Lower leg skin (tissue), 4 donors: ENCODE data around the gene CASK. TPM values are rescaled to one million over a fixed set of nuclear protein-coding genes. Genes with fewer than 3 reads are reported as not detected.

Source experiments
- DNase-seq, 2 donors: peaks; one replicate each; pipeline ENCODE4 v3.0.0-alpha.2; 2019; ENCODE audit warnings: low spot score in 2 of 2
- H3K4me3 ChIP-seq: fragments of 200-600 bp; sonication (generic); 2 replicates; pipeline ENCODE4 v1.5.1; 2017; ENCODE audit warnings: mild to moderate bottlenecking, low read depth; ENCODE audit not compliant: poor library complexity, severe bottlenecking
- POLR2A ChIP-seq, 2 donors: fragments of 450-650 bp; IDR thresholded peaks; one replicate each; pipeline ENCODE4 v1.6.1; 2016 to 2017; ENCODE audit warnings: antibody characterized with exemption in 2 of 2, mild to moderate bottlenecking in 1 of 2, moderate library complexity in 1 of 2
- WGBS, 2 donors: methylation state at CpG; one replicate each; pipeline ENCODE4 v1.1.5; 2018; 5-methylcytosine and 5-hydroxymethylcytosine counted together
- intact Hi-C: fragments of 100-400 bp; cut with DNase I; formaldehyde crosslinking; loops from one replicate; pipeline ENCODE4 v1.15.0; 2023; ENCODE audit warnings: low total_unique reads
- total RNA-seq, 4 donors: library from RNA; depleted of rRNA; stranded (reverse); fragments of >200 nt; gene quantifications; one replicate each; pipeline ENCODE4 v1.1.0, GENCODE V29; 2016
- TF ChIP-seq, protein P1 (sequence below), 3 donors: fragments of 450-650 bp; IDR thresholded peaks; one replicate each; pipeline ENCODE4 v1.5.1; 2016; ENCODE audit warnings: antibody characterized with exemption in 3 of 3, mild to moderate bottlenecking in 3 of 3, moderate library complexity in 2 of 3

Gene CASK
- total RNA-seq, 4 donors from 2014 or later = 22.7 to 43.2 (median 26.8) TPM

- no peak for DNase-seq
- H3K4me3 ChIP-seq = no peak overlapping the region
- 56 to 100% methylated on average over 1 of the region's 1 CpG for WGBS, 2 donors
- intact Hi-C loops = no loop called here
- TF ChIP-seq, protein P1, sequence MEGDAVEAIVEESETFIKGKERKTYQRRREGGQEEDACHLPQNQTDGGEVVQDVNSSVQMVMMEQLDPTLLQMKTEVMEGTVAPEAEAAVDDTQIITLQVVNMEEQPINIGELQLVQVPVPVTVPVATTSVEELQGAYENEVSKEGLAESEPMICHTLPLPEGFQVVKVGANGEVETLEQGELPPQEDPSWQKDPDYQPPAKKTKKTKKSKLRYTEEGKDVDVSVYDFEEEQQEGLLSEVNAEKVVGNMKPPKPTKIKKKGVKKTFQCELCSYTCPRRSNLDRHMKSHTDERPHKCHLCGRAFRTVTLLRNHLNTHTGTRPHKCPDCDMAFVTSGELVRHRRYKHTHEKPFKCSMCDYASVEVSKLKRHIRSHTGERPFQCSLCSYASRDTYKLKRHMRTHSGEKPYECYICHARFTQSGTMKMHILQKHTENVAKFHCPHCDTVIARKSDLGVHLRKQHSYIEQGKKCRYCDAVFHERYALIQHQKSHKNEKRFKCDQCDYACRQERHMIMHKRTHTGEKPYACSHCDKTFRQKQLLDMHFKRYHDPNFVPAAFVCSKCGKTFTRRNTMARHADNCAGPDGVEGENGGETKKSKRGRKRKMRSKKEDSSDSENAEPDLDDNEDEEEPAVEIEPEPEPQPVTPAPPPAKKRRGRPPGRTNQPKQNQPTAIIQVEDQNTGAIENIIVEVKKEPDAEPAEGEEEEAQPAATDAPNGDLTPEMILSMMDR (IDR thresholded peaks at IDR 0.05) = no peak
- no peak for TF ChIP-seq POLR2A (IDR thresholded peaks at IDR 0.05)
Measured at GRCh38 chrX:41887691-41888090, 35.7 kb downstream of the CASK start.

DNA sequence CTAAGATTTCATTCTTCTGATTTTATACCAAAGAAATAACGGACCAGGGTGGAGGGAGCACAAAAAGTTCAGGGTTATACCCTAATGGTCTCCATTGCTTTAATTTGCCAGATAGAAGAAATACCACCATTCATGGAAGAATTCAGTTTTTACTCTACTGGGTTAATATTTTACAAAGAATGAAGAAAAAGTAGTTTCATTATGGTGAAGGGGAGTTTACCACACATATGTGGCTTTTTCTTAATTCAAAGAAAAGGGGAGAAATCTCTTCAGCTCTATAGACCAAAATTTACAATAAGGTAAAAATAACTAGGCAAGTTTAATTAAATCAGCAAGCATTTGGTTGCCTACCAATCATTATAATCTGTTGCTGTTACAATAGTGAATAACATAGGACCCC is 37.6 kb downstream of the CASK start:
- no peak overlapping the region for H3K4me3 ChIP-seq
- WGBS, 2 donors = 87 to 97% methylated on average over 1 of the region's 1 CpG
- no peak for TF ChIP-seq POLR2A (IDR thresholded peaks at IDR 0.05)
- TF ChIP-seq, protein P1 (IDR thresholded peaks at IDR 0.05) = no peak
- intact Hi-C loops = no loop called here
- DNase-seq = no peak

DNA sequence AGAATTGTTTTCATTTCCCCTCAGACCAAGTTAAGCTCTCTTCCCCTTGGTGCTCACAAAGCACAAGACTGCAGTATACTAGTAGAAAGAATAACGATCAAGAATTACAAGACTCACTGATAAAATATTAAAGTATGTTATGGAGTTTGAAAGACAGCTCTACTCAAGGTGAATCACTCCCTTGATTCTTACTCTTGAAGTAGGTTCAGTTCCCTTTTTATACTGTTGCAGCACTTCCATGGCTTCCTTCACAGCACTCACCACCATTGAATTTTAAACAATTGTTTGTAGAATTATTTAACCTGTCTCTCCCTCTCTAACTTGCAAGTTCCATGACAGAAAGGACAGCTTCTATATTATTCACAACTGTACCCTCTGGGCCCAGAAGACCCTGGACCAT is 42.2 kb downstream of the CASK start:
- WGBS, 2 donors = 75 to 88% methylated on average over 1 of the region's 1 CpG

GRCh38 chrX:41877167-41877566 is 46.2 kb downstream of the CASK start:
- TF ChIP-seq, protein P1 (IDR thresholded peaks at IDR 0.05) = no peak
- no peak for TF ChIP-seq POLR2A (IDR thresholded peaks at IDR 0.05)
- 73 to 81% methylated on average over 2 of the region's 2 CpGs for WGBS, 2 donors
- intact Hi-C loops = no loop called here
- no peak overlapping the region for H3K4me3 ChIP-seq
- DNase-seq = no peak

More for the DNA sequence above, 42.2 kb downstream of the CASK start:
- TF ChIP-seq, protein P1 (IDR thresholded peaks at IDR 0.05) = no peak
- TF ChIP-seq POLR2A (IDR thresholded peaks at IDR 0.05) = no peak
- intact Hi-C loops = no loop called here
- no peak overlapping the region for H3K4me3 ChIP-seq
- DNase-seq = no peak

GRCh38 chrX:41875142-41875541 is 48.2 kb downstream of the CASK start:
- no peak for DNase-seq
- H3K4me3 ChIP-seq = no peak overlapping the region
- no peak for TF ChIP-seq POLR2A (IDR thresholded peaks at IDR 0.05)
- TF ChIP-seq, protein P1 (IDR thresholded peaks at IDR 0.05) = no peak
- intact Hi-C loops = no loop called here
- WGBS, 2 donors = 89 to 96% methylated on average over 1 of the region's 1 CpG

DNA sequence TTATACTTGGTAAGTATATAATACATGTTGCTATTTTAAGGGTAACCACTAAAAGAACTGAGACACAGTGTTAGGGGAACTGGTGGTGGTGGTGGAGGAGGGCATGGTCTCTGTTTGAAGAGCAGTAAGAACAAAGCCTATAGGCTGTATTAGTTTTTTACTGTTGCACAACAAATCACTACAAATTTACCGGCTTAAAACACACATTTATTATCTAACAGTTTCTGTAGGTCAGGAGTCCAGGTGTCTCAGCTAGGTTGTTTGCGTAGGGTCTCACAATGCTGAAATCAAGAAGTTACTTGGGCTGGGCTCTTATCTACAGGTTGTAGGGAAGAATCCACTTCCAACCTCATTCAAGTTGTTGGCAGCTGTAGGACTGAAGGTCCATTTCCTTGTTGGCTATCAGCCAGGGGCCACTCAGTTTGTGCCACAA is 52.6 kb downstream of the CASK start:
- TF ChIP-seq, protein P1 (IDR thresholded peaks at IDR 0.05) = no peak
- no peak for TF ChIP-seq POLR2A (IDR thresholded peaks at IDR 0.05)
- intact Hi-C loops = no loop called here
- 89 to 95% methylated on average over 2 of the region's 2 CpGs for WGBS, 2 donors
- H3K4me3 ChIP-seq = no peak overlapping the region
- no peak for DNase-seq
